ENCODE measurements around the gene EIF2AK3. TPM values are rescaled to one million over a fixed set of nuclear protein-coding genes. Genes with fewer than 3 reads are reported as not detected.

Gene EIF2AK3
- polyA plus RNA-seq (2013, experiment 1 of 2): 11.7 TPM
- 17.4 TPM for polyA plus RNA-seq (2013, experiment 2 of 2)

- H3K4me1 ChIP-seq (ENCODE audit: insufficient read depth, low read length): peaks cover 67% of the 10 kb centered on the region
- H3K27me3 ChIP-seq (ENCODE audit: insufficient read depth, low read length): no peaks in the 10 kb centered on the region
- under 1% methylated on average over 75 of the region's 75 CpGs for WGBS
These were observed at the start of gene EIF2AK3 for GRCh38 chr2:88627055-88627855. TSS of gene EIF2AK3 (minus strand) at chr2:88627464. CDS start at chr2:88627274, 190 bp downstream.

GRCh38 chr2:88673363-88673762, 46.1 kb upstream of the EIF2AK3 start:
- no peak overlapping the region for H3K9ac ChIP-seq (ENCODE audit: low read depth, low read length)
- H3K4me1 ChIP-seq (ENCODE audit: insufficient read depth, low read length): no peaks in the 10 kb centered on the region
- no peaks in the 10 kb centered on the region for H3K36me3 ChIP-seq (ENCODE audit: insufficient read depth, low read length)
- WGBS: no CpG with 5 or more reads among the region's 1 CpG
- H3K27me3 ChIP-seq (ENCODE audit: insufficient read depth, low read length): no peaks in the 10 kb centered on the region
- H3K4me3 ChIP-seq (ENCODE audit: low read length): no peak overlapping the region
- H3K27ac ChIP-seq (ENCODE audit: low read depth, low read length): no peak overlapping the region
- no peaks in the 10 kb centered on the region for H3K9me3 ChIP-seq (ENCODE audit: insufficient read depth, low read depth, low read length)

More at GRCh38 chr2:88627055-88627855, at the start of gene EIF2AK3:
- Histone ChIP-seq H3K36me3 (ENCODE audit: insufficient read depth, low read length) (no peaks in the 10 kb centered on the region), H3K9ac (ENCODE audit: low read depth, low read length) (peak within 1 kb of the TSS; percentile 76), H3K9me3 (ENCODE audit: insufficient read depth, low read depth, low read length) (no peaks in the 10 kb centered on the region), H3K27ac (ENCODE audit: low read depth, low read length) (peak within 1 kb of the TSS; percentile 83), H3K4me3 (ENCODE audit: low read length) (peak within 1 kb of the TSS; percentile 74)

DNA sequence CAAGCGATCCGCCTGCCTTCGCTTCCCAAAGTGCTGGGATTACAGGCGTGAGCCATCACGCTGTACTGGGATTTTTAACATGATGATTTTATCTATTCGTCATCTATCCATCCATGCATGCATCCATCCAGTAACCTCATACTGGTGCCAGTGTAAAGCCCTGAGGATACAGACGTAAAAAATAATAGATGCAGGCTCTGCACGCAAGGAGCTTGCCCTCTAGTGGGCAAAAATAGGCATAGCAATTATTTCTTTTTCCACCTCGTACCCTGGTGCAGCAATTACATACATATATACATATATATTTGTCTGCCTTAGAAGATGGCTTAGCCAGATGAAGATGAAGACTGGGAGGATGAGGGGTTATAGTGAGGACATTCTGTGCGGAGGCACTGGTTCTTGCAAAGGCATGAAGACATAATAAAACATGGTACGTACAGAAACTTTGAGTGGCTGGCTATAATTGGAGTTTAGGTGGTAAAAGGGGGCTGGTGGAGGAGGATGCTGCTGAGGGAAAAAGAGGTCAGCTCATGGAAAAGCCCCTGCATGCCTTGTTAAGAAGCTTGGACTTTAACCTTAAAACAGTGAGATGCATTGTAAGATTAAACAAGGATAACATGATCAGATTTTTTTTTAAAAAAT, 44.6 kb upstream of the EIF2AK3 start:
- Histone ChIP-seq H3K27ac (ENCODE audit: low read depth, low read length) (no peak overlapping the region), H3K36me3 (ENCODE audit: insufficient read depth, low read length) (no peaks in the 10 kb centered on the region), H3K4me1 (ENCODE audit: insufficient read depth, low read length) (no peaks in the 10 kb centered on the region), H3K9ac (ENCODE audit: low read depth, low read length) (no peak overlapping the region), H3K9me3 (ENCODE audit: insufficient read depth, low read depth, low read length) (no peaks in the 10 kb centered on the region), H3K4me3 (ENCODE audit: low read length) (no peak overlapping the region), H3K27me3 (ENCODE audit: insufficient read depth, low read length) (no peaks in the 10 kb centered on the region)
- WGBS: 65% methylated on average over 10 of the region's 11 CpGs

DNA sequence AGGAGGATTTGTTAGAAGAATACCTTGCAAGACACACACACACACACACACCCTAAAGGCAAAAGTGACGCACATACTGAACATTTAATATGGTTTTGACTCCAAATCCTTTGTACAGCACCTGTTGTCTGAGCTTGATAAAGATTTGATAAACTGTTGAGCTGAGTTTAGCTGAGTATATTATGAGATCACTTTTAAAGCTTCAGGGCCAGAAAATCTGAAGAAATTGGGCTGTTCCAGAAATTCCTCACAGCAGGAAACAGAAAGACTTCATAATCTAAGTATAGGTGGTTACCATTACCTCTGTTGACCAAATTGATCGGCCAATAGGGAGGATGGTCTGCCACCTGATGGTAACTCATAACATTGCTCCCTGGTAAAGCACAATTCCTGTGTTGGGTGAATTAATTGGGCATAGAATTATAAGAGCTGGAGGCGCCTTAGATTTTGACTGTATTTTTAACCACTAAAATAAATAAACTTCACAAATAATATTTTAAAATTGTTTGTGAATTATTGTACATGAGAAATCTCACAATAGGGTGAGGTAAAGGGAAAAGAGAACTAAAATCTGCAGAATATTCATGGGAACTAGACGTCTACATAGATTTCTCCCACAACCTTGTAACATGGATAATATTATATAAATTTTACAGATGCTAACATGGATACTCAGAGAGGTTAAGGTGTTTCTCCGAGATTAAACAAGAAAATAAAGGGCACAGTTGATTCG, 42.4 kb upstream of the EIF2AK3 start:
- Histone ChIP-seq H3K4me3 (ENCODE audit: low read length) (no peak overlapping the region), H3K27ac (ENCODE audit: low read depth, low read length) (no peak overlapping the region), H3K9ac (ENCODE audit: low read depth, low read length) (no peak overlapping the region), H3K9me3 (ENCODE audit: insufficient read depth, low read depth, low read length) (no peaks in the 10 kb centered on the region), H3K36me3 (ENCODE audit: insufficient read depth, low read length) (no peaks in the 10 kb centered on the region), H3K27me3 (ENCODE audit: insufficient read depth, low read length) (no peaks in the 10 kb centered on the region), H3K4me1 (ENCODE audit: insufficient read depth, low read length) (no peaks in the 10 kb centered on the region)
- 72% methylated on average over 4 of the region's 6 CpGs for WGBS

GRCh38 chr2:88668862-88669261, 41.6 kb upstream of the EIF2AK3 start:
- 92% methylated on average over 2 of the region's 2 CpGs for WGBS
- Histone ChIP-seq H3K36me3 (ENCODE audit: insufficient read depth, low read length) (no peaks in the 10 kb centered on the region), H3K4me3 (ENCODE audit: low read length) (no peak overlapping the region), H3K4me1 (ENCODE audit: insufficient read depth, low read length) (no peaks in the 10 kb centered on the region), H3K9ac (ENCODE audit: low read depth, low read length) (no peak overlapping the region), H3K27me3 (ENCODE audit: insufficient read depth, low read length) (no peaks in the 10 kb centered on the region), H3K9me3 (ENCODE audit: insufficient read depth, low read depth, low read length) (no peaks in the 10 kb centered on the region), H3K27ac (ENCODE audit: low read depth, low read length) (no peak overlapping the region)

DNA sequence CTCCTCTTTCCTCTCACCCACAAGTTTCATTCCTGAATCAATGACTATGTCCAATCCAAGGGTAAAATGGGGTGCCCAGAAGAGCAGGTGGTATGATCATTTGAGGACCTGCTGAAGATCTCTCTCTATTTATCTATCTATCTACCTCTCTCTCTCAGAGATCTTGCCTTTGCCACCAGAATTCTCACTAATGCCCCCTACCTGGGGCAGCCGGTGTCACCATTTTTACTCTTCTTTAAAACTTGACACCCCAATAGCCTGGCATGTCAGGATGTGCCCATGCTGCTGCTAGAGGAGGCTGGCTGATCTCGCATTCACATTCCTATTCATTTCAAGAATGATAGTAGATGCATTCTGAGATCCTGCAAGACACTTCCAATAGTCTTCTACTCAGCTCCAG, 40.0 kb upstream of the EIF2AK3 start:
- H3K27me3 ChIP-seq (ENCODE audit: insufficient read depth, low read length): no peaks in the 10 kb centered on the region
- H3K27ac ChIP-seq (ENCODE audit: low read depth, low read length): no peak overlapping the region
- H3K9me3 ChIP-seq (ENCODE audit: insufficient read depth, low read depth, low read length): no peaks in the 10 kb centered on the region
- no peaks in the 10 kb centered on the region for H3K36me3 ChIP-seq (ENCODE audit: insufficient read depth, low read length)
- WGBS: 93% methylated on average over 2 of the region's 2 CpGs
- H3K9ac ChIP-seq (ENCODE audit: low read depth, low read length): no peak overlapping the region
- H3K4me3 ChIP-seq (ENCODE audit: low read length): no peak overlapping the region
- no peaks in the 10 kb centered on the region for H3K4me1 ChIP-seq (ENCODE audit: insufficient read depth, low read length)

DNA sequence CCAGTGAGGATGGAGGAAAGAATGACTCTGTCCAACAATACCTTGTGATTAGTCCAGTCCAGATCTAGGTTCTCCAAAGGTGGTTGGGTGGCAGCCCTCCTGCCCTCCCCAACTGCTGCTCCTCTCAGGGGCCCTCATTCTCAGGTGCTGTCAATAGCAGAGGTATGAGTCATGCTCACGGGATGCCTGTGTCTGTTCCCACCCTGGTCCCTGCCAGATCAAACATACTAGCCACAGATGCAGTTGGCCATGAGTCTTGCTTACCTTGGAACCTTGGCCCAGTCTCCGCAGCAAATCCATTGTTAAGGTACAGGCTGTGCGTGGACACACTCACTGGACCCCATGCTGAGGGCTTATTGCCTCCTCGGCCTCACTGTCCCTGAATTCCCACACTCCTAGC, 39.3 kb upstream of the EIF2AK3 start:
- Histone ChIP-seq H3K27ac (ENCODE audit: low read depth, low read length) (no peak overlapping the region), H3K4me3 (ENCODE audit: low read length) (no peak overlapping the region), H3K9me3 (ENCODE audit: insufficient read depth, low read depth, low read length) (no peaks in the 10 kb centered on the region), H3K9ac (ENCODE audit: low read depth, low read length) (no peak overlapping the region), H3K36me3 (ENCODE audit: insufficient read depth, low read length) (no peaks in the 10 kb centered on the region), H3K27me3 (ENCODE audit: insufficient read depth, low read length) (no peaks in the 10 kb centered on the region), H3K4me1 (ENCODE audit: insufficient read depth, low read length) (no peaks in the 10 kb centered on the region)
- 80% methylated on average over 4 of the region's 4 CpGs for WGBS

- Histone ChIP-seq H3K4me3 (ENCODE audit: low read length) (no peak overlapping the region), H3K27me3 (ENCODE audit: insufficient read depth, low read length) (no peaks in the 10 kb centered on the region), H3K36me3 (ENCODE audit: insufficient read depth, low read length) (no peaks in the 10 kb centered on the region), H3K27ac (ENCODE audit: low read depth, low read length) (no peak overlapping the region), H3K9ac (ENCODE audit: low read depth, low read length) (no peak overlapping the region), H3K9me3 (ENCODE audit: insufficient read depth, low read depth, low read length) (no peaks in the 10 kb centered on the region), H3K4me1 (ENCODE audit: insufficient read depth, low read length) (peaks cover 16% of the 10 kb centered on the region)
- 88% methylated on average over 1 of the region's 1 CpG for WGBS
These were observed 33.4 kb upstream of the EIF2AK3 start for GRCh38 chr2:88660622-88661021.

DNA sequence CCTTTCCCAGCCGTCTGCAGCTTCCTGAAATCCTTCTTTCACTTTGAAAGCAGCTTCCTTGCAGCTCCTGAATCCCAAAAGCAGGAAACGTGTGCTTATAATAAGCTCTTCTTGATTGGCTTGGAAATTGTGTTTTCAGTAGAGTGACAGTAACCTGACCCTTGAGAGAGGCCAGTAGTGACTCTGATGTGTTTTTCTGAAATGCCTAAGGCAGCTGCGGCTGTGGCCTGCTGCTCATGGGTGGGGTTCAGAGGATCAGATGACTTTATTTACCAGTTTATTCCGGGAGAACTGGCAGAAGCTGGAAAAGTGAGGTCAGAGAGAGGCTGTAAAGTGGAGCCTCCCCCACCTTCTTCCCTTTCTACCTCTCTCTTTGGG, 32.3 kb upstream of the EIF2AK3 start:
- Histone ChIP-seq H3K27me3 (ENCODE audit: insufficient read depth, low read length) (no peaks in the 10 kb centered on the region), H3K4me3 (ENCODE audit: low read length) (no peak overlapping the region), H3K27ac (ENCODE audit: low read depth, low read length) (peak overlapping the region; percentile 86), H3K36me3 (ENCODE audit: insufficient read depth, low read length) (no peaks in the 10 kb centered on the region), H3K4me1 (ENCODE audit: insufficient read depth, low read length) (peaks cover 16% of the 10 kb centered on the region), H3K9ac (ENCODE audit: low read depth, low read length) (peak overlapping the region; percentile 35; the same call in 1 of the 2 replicates), H3K9me3 (ENCODE audit: insufficient read depth, low read depth, low read length) (no peaks in the 10 kb centered on the region)
- WGBS: 27% methylated on average over 3 of the region's 4 CpGs

GRCh38 chr2:88658881-88659537, 31.7 kb upstream of the EIF2AK3 start:
- H3K4me3 ChIP-seq (ENCODE audit: low read length): no peak overlapping the region
- no peaks in the 10 kb centered on the region for H3K9me3 ChIP-seq (ENCODE audit: insufficient read depth, low read depth, low read length)
- H3K36me3 ChIP-seq (ENCODE audit: insufficient read depth, low read length): no peaks in the 10 kb centered on the region
- peak overlapping the region; percentile 35; the same call in 1 of the 2 replicates for H3K9ac ChIP-seq (ENCODE audit: low read depth, low read length)
- H3K4me1 ChIP-seq (ENCODE audit: insufficient read depth, low read length): peaks cover 16% of the 10 kb centered on the region
- no peaks in the 10 kb centered on the region for H3K27me3 ChIP-seq (ENCODE audit: insufficient read depth, low read length)
- WGBS: 84% methylated on average over 3 of the region's 4 CpGs
- H3K27ac ChIP-seq (ENCODE audit: low read depth, low read length): peak overlapping the region; percentile 86

All from HUES64 (cell line).